ENCODE results near the gene KLHL35.

Gene KLHL35

DNA sequence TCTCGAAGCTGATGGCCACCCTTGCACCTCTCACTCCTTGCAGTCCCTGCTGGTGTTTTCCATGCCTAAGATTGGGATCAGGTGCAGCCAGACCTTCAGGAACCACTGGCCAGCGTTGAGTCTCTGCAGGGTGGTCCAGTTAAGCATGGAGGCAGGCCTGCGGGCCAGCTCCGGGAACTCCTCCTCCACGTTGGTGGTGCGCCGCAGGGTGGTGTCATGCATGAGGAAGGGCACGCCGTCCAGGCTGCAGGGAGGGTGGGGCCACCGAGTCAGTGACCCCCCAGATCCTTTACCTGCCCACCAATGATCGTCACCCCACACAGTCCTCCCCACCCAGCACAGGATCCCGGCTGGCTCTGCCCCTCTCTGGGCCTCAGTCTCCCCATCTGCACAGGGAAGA lies 10.0 kb upstream of the KLHL35 start:
- TF ChIP-seq, protein P1, sequence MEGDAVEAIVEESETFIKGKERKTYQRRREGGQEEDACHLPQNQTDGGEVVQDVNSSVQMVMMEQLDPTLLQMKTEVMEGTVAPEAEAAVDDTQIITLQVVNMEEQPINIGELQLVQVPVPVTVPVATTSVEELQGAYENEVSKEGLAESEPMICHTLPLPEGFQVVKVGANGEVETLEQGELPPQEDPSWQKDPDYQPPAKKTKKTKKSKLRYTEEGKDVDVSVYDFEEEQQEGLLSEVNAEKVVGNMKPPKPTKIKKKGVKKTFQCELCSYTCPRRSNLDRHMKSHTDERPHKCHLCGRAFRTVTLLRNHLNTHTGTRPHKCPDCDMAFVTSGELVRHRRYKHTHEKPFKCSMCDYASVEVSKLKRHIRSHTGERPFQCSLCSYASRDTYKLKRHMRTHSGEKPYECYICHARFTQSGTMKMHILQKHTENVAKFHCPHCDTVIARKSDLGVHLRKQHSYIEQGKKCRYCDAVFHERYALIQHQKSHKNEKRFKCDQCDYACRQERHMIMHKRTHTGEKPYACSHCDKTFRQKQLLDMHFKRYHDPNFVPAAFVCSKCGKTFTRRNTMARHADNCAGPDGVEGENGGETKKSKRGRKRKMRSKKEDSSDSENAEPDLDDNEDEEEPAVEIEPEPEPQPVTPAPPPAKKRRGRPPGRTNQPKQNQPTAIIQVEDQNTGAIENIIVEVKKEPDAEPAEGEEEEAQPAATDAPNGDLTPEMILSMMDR (IDR thresholded peaks at IDR 0.05), result no peak
- Histone ChIP-seq H3K4me2 (ENCODE audit: low read length) (no peak overlapping the region), H3K4me3 (ENCODE audit: low read depth, low read length) (no peak overlapping the region), H3K27me3 (ENCODE audit: control insufficient read depth, insufficient read depth, low read length) (no peaks in the 10 kb centered on the region), H3K36me3 (ENCODE audit: control insufficient read depth, insufficient read depth, low read length) (no peaks in the 10 kb centered on the region), H3K27ac (no peak overlapping the region), H3K4me1 (no peaks in the 10 kb centered on the region), H3K9me3 (ENCODE audit: control insufficient read depth, low read length) (no peaks in the 10 kb centered on the region), H2AFZ (no peak overlapping the region), H3K9ac (no peak overlapping the region), H3K79me2 (no peaks in the 10 kb centered on the region)

DNA sequence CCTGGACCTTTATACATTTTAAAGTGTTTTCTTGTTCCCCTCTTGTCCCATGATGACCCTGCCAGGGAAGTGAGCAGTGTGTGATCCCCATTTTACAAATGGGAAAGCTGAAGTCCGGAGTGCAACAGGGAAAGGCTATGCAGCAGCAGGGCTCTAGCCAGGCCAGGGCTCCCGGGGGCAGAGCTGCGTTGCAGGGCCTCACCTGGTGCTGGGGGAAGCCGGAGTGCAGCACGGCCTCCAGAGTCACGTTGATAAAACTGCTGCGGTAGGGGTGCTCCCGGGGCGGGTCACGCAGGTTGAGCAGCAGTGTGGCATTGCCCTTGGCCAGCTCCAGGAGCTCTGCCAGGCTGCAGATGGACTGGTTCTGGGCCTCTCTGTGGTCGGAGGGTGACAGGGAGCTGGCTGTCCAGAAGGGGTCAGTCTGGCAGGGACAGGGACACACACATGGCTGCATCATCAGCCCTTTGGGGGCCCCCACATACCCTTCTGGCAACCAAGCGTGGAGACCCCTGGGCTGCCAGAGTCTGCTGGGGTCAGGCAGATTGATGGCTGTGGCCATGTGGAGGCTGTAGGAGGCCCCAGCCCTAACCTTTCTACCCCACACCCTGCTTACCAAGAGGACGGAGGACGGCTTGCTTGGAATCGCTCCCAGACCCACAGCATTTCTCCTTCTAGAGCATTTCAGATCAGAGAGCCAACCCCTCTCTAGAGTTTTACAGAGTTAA lies 9.3 kb upstream of the KLHL35 start:
- no peaks in the 10 kb centered on the region for H3K79me2 ChIP-seq
- no peaks in the 10 kb centered on the region for H3K9me3 ChIP-seq (ENCODE audit: control insufficient read depth, low read length)
- TF ChIP-seq, protein P1 (IDR thresholded peaks at IDR 0.05), result no peak
- H3K27ac ChIP-seq, result no peak overlapping the region
- H3K9ac ChIP-seq, result no peak overlapping the region
- no peak overlapping the region for H3K4me3 ChIP-seq (ENCODE audit: low read depth, low read length)
- no peaks in the 10 kb centered on the region for H3K4me1 ChIP-seq
- no peaks in the 10 kb centered on the region for H3K27me3 ChIP-seq (ENCODE audit: control insufficient read depth, insufficient read depth, low read length)
- H2AFZ ChIP-seq, result no peak overlapping the region
- H3K36me3 ChIP-seq (ENCODE audit: control insufficient read depth, insufficient read depth, low read length), result no peaks in the 10 kb centered on the region
- H3K4me2 ChIP-seq (ENCODE audit: low read length), result no peak overlapping the region

DNA sequence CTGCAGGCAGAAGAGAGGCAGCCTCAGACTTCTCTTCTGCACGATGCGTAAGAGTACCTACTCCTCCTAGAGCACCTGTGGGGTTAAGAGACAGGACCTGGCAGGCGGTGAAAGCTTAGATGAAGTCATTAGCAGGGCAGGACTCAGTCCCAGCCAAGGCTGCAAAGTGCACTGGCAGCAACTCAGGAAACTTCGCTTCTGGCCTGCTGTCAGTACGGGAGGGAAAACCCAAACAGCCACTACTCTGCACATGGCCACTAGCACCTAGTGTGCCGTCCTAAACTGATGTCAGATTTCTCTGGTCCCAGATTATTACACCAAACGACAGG lies 8.8 kb upstream of the KLHL35 start:
- no peaks in the 10 kb centered on the region for H3K9me3 ChIP-seq (ENCODE audit: control insufficient read depth, low read length)
- no peak overlapping the region for H3K4me2 ChIP-seq (ENCODE audit: low read length)
- TF ChIP-seq, protein P1 (IDR thresholded peaks at IDR 0.05), result no peak
- H3K36me3 ChIP-seq (ENCODE audit: control insufficient read depth, insufficient read depth, low read length), result no peaks in the 10 kb centered on the region
- no peak overlapping the region for H3K9ac ChIP-seq
- H3K27ac ChIP-seq, result no peak overlapping the region
- no peaks in the 10 kb centered on the region for H3K79me2 ChIP-seq
- H2AFZ ChIP-seq, result no peak overlapping the region
- no peak overlapping the region for H3K4me3 ChIP-seq (ENCODE audit: low read depth, low read length)
- no peaks in the 10 kb centered on the region for H3K27me3 ChIP-seq (ENCODE audit: control insufficient read depth, insufficient read depth, low read length)
- H3K4me1 ChIP-seq, result no peaks in the 10 kb centered on the region

DNA sequence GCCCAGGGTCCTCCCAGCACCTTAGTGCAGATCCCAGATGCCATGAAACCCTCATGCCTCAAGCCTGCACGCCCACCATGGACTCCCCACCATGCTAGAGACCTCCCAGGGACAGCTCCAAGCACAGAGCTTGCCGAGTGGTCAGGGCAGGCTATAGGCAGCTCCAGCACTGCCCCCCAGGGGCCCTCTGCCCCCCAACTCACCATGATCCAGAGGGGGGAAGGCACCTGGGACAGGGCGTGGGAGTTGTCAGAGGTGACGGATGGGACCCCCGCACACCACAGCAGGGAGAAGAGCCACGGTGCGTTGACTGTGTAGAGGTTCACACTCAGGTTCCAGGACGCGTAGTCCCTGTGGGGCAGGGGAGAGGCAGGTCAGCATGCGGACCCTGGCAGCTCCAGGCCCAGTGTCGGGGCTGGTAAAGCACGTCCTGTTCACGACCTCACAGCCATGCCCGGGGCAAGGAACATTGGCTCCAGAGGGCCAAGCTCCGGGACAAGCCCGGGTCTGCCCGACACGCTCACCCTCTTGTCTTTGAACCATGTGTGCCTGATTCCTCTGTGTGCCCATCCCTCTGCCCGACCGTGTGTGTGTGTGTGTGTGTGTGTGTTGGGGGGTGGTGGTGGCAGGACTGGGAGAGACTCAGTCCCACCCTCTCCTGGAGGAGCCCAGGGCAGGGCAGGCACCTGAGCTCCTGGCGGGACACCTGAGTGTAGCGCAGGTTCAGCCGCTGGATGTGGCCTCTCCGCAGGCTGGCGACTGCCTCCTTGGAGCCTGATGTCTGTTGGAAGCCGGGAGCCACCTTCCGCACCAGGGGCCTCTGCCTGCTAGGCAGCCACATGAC lies 8.2 kb upstream of the KLHL35 start:
- Histone ChIP-seq H2AFZ (no peak overlapping the region), H3K9ac (no peak overlapping the region), H3K79me2 (no peaks in the 10 kb centered on the region), H3K4me2 (ENCODE audit: low read length) (no peak overlapping the region), H3K27me3 (ENCODE audit: control insufficient read depth, insufficient read depth, low read length) (no peaks in the 10 kb centered on the region), H3K9me3 (ENCODE audit: control insufficient read depth, low read length) (no peaks in the 10 kb centered on the region), H3K27ac (no peak overlapping the region), H3K36me3 (ENCODE audit: control insufficient read depth, insufficient read depth, low read length) (no peaks in the 10 kb centered on the region), H3K4me3 (ENCODE audit: low read depth, low read length) (no peak overlapping the region), H3K4me1 (no peaks in the 10 kb centered on the region)
- TF ChIP-seq, protein P1 (IDR thresholded peaks at IDR 0.05), result no peak
